NT2/D1 (cell line): Measurements from ENCODE around the gene APBA2.

ENCODE experiments used
- SUZ12 ChIP-seq: IDR thresholded peaks from 2 replicates; pipeline ENCODE4 v1.6.1; 2011; ENCODE audit not compliant: insufficient read length, insufficient read depth; ENCODE audit errors: extremely low read depth
- YY1 ChIP-seq: IDR thresholded peaks from 2 replicates; pipeline ENCODE4 v1.6.1; 2011; ENCODE audit not compliant: insufficient read length, insufficient read depth
- ZNF274 ChIP-seq: IDR thresholded peaks from 2 replicates; pipeline ENCODE4 v1.6.1; 2011; ENCODE audit warnings: mild to moderate bottlenecking, low read depth, low read length

DNA sequence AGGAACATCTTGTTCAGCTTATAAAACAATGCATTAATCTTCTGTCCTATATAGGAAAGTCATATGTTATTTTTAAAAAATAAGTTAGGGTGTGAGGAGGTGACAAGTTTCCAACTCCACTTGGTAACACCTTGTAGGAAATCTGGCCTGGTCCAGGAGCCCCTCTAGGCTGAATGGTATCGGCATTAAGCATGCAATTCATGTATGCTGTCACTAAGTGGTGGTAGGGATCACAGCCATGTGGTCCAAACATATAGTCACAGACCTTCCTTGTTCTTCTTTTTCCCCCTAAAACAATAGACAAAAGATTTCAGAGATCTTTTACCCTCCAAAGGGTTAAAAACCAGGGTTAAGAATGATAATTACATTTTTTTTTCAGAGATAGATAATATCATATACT, 4.2 kb upstream of the APBA2 start:
- TF ChIP-seq YY1, result no peak
- no peak for TF ChIP-seq SUZ12
- no peak for TF ChIP-seq ZNF274
